Epidermal melanocyte (primary cell): ENCODE results near the gene MYL2.

Experiments used
- DNase-seq: peaks from one replicate; pipeline ENCODE4 v3.0.0; 2011; ENCODE audit warnings: low spot score; ENCODE audit not compliant: insufficient read length

MYL2 gene

DNA sequence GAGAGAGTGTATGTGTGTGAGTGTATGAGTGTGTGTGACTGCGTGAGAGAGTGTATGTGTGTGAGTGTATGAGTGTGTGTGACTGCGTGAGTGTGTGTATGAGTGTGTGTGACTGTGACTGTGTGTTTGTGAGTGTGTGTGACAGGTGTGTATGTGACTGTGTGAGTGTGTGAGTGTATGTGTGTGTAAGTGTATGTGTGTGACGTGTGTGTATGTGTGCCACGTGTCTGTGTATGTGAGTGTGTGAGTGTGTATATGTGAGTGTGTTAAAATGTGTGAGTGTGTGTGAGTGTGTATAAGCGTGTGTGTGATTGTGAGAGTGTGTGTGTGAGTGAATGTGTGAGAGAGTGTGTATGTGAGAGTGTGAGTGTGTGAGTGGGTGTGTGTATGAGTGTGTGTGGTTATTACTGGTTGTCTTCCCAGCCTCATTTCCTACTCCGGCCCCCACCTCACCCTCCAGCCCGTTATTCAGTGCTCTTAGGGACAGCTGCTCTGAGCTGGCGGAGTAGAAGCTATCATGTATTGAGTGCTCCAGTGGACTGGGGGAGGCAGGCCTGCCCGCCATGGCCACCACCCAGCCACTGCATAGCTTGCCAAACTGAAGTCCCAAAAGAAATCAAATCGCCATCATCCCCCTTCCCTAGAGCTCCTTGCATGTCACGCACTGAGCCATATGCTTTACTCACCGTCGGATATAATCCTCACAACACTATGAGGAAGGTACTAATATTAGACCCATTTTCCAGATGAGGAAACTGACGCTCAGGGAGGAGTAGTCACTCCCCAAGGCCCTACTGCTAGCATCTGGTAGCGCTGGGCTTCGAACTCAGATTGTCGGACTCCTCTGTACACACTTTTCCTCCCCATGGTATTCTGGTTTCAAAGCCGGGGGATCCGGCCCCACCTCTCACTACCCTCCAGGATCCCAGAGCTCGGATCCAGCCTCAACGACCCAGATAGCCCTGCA lies 10.3 kb upstream of the MYL2 start:
- no peak for DNase-seq

DNA sequence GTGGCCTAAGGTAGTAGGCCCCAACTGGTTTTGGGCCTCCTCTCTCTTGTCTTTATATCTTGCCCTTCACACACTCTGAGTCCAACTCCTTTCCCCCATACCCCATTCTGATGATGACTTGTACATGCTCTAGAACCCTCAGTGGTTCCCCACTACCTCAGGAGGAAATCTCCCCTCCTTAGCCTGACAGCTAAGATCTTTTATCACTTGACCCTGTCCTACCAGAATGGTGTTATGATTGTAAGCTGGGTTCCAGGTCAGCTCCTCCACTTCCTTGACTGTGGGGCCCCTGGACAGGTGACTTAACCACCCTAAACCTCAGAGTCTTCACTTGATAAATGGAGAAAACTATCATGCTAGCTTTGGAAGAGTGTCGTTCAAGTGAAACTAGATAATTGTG lies 9.4 kb upstream of the MYL2 start:
- DNase-seq: no peak

DNA sequence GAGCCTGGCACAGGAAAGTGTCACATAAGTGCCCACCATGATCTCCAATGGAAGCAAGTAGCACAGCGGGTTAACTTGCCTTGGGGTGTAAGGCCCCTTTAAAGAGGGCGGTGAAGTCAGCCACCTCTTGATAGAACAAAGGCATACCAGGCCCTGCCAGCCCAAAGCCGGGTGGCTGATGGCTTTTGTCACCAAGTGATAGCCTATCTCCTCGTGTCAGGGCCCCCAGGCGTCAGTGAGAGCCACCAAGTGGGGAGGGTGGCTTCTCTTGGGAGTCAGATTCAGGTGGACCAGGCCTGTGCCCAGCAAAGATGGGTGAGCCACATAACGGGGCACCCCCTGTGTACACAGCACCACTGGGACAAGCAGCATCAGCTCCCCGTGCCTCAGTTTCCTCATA lies 8.3 kb upstream of the MYL2 start:
- DNase-seq: no peak

DNA sequence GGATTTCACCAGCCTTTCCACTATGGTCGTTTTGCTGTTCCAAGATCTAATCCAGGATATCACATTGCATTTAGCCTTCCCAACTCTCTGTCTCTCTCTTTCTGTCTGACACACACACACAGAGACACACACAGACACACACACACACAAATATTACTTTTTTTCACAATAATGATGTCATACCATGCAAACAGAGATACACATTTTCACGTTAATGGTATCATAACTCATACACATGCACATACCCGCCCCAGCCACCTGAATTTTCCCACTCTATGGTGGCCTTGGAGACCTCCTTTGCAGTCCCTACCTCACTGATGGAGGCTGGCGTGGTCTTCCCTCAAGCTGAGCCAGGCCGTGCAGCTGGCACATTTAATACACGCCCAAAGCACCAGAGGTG lies 7.2 kb upstream of the MYL2 start:
- no peak for DNase-seq

DNA sequence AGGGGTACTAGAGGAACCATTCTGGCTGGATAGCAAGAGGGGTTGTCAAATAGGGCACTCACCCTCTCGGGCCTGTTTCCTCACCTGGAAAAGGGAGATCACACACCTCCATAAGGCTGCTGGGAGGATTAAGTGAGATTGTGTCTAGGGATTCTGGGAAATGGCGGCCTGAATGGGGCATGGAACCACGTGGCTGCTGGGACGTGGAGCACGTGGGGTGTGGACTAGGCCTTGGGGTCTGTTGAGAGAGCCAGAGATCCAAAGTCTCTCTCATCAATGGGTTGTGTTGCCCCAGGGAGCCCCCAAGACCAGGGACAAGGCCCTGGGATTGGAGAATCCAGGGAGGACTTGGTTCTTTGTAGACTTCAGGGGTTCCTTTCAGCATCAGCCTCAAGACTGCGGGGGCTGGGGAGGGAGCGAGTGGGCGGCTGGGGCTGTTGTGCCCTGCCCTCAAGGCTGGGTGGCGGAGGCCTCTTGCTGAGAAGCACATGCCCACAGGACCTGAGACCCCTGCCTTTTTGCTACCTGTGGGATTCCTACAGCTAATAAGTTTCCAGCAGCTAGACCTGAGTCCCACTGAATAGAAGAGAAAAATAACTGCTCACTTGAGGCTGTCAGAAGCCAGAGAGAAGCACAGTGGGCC lies 3.4 kb upstream of the MYL2 start:
- no peak for DNase-seq

DNA sequence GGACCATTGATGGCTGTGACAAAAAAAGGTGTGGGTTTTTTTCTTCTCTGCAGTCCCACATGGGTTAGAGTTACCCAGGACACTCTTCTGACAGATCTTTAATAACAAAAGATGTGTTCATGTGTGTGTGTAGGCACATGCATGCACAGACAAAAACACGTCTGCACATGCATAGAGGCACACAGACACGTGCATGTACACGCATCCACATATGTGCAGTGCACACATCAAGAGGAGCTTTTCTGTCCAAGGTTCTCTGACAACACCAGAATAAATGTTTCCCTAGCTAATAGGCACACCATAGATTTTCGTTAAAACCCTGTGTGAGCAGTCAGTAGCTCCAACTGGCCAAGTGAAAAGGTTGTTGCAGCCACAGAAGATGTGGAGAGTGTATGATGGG lies 2.8 kb upstream of the MYL2 start:
- DNase-seq: no peak

GRCh38 chr12:110922652-110923051 lies 2.3 kb upstream of the MYL2 start:
- no peak for DNase-seq

DNA sequence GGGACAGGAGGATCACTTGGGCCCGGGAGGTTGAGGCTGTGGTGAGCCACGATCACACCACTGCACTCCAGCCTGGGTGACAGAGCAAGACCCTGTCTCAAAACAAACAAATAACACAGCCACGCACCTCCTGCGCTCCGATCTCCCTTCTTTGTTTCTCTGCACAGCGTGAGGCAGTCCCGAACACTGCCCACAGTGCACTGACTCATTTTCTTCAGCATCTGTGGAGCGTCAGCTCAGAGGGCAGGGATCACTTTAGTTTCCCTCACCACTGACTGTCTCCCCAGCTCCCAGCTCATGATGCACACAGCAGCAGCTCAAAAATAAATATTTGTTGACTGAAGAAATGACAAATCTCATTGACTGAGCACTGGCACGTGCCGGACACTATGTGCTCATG lies 883 bp upstream of the MYL2 start:
- DNase-seq: no peak

DNA sequence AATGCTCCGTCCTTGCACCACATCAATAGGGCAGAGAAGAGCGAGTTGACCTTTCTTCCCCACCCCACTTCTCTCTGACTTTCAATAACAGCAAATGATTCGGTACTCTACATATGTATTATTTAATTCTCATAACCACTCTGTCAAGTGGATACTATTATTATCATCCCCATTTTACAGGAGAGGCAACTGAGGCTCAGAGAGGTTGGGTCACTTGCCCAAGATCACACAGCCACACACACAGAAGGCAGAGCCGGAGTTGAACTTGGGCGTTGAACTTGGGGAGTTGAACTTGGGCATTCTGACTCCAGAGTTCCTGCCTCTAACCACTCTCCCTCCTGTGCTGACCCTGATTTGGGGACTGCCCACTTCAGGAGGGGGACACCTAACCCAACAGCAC lies 659 bp downstream of the MYL2 start:
- no peak for DNase-seq

GRCh38 chr12:110917961-110918360 lies 2.4 kb downstream of the MYL2 start:
- no peak for DNase-seq

DNA sequence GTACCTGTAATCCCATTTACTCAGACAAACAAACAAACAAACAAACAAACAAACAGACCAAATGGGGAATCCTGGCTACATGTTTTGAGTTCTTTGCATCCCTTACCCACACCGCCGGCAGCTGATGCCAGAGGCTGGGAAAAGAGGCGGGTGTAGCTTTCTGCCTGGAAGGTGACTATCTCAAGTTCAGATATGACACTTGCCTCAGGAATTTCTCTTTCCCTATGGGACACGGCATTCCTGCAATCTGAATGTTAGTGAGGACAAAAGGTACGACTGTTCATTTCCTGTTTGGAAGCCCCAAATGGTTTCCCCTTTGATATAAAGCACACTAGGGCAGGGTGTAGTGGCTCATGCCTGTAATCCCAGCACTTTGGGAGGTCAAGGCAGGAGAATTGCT lies 2.9 kb downstream of the MYL2 start:
- no peak for DNase-seq

DNA sequence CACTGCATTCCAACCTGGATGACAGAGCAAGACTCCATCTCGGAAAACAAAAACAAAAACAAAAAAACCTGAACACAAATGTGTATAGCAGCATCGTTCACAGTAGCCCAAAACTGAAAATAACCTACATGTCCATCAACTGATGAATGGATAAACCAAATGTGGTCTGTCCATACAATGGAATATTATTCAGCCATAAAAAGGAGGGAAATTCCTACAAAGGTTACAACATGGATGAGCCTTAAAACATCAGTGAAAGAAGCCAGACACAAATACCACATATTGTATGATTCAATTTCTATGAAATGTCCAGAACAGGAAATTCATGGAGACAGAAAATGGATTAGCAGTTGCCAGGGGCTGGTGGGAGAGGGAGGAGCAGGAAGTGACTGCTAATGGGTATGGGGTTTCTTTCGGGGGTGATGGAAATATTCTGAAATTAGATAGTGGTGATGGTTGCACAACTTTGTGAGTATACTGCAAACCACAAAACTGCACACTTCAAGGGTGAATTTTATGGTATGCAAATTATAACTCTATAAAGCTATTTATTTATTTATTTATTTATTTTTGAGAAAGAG lies 4.0 kb downstream of the MYL2 start:
- no peak for DNase-seq

- DNase-seq: no peak
Measured at GRCh38 chr12:110913119-110914056, 7.0 kb downstream of the MYL2 start.

DNA sequence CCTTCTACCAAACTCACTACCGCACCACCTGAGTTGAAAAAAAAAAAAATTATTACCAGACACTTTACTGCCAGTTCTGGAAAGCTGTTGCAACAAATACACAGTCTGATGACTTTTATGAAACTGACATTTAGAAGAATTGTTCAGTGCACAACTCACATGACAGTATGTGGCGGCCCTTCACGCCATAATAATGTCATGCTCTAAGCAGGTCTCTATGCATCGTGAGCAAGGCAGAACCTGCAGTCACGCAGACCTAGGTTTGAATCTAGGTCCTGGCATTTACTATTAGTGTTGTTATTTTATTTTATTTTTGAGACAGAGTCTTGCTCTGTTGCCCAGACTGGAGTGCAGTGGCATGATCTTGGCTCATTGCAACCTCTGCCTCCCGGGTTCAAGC lies 8.1 kb downstream of the MYL2 start:
- no peak for DNase-seq

- DNase-seq: no peak
Measured at GRCh38 chr12:110908377-110909152, 11.8 kb downstream of the MYL2 start.

DNA sequence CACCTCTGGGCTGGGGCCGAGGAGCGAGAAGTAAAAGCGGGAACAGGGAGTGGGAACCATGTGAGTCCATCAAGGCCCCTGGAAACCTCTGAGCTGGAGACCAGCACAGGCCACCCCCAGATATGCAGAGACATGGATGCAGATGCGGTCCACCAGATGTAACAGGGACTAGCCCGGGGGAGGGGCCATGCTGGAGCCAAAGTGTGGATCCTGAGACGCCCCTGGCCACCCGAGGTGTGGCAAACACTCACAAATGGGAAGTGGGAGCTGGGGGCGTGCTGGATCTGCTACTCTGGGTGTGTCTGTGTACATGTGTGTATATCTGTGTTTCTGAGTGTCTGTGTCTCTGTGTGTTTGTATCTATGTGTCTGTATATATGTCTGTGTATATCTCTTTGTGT lies 12.8 kb downstream of the MYL2 start:
- DNase-seq: no peak

DNA sequence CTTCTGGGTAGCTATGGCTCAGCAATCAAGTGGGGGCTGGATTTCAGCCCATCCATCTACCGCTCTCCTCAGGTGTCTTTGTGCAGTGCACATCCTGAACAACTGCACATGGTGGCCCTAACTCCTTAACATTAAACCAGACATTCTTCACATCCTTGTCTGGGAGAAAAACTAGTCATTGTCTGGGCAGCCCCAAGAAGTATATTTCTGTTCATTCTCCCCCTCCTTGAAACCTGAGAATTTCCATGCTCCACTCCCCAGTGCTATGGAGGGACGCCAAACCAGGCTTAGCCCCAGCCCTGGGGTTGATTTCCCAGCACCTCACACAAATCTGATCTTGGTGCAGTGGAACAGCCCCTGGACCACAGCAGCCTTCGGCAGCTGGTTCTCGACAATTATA lies 13.4 kb downstream of the MYL2 start:
- DNase-seq: no peak

DNA sequence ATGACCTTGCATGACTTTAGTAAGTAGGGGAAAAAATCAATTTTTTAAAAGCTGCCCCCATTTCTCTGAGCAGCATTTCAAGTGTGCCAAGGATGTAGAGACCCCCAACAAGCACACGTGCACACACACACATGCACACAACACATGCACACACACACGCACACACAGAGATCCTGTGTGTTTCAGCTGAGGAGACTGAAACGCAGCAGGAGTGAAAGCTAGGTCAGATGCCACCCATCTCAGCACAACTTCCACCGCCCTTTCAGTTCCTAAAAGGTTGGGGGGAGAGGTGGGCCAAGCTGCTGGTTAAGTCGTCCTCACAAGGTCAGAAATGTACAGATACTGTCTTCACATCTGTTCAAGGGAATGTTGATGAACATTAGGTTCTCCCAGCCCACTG lies 13.9 kb downstream of the MYL2 start:
- DNase-seq: no peak

DNA sequence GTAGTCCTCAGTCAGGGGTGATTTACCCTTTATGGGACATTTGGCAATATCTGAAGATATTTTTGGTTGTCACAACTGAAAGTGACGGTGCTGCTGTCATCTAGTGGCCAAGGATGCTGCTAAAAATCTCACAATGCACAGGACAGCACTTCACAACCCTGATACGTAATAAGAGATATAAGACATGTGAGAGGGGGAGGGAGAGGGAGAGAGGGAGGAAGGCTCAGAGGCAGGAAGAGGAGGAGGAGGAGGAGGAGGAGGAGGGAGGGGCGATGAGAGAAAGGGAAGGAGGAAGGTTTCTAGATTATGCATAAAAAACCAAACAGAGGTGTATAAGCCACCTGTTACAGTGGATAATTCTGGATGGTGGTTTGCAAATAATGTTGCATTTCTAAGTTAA lies 14.3 kb downstream of the MYL2 start:
- DNase-seq: no peak

- no peak for DNase-seq
Measured at GRCh38 chr12:110903511-110903910, 16.9 kb downstream of the MYL2 start.

DNA sequence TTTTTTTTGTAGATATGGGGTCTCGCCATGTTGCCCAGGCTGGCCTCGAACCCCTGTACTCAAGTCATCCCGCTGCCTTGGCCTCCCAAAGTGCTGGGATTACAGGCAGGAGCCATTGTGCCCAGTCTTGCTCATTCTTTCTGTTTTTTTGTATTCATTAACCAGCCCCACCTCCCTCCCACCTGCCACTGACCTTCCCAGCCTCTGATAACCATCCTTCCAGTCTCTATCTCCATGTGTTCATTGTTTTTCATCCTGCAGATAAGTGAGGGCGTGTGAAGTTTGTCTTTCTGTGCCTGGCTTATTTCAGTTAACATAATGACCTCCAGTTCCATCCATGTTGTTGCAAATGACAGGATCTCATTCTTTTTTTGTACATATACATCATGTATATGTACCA lies 19.0 kb downstream of the MYL2 start:
- DNase-seq: no peak
